OCI-LY7 (cell line): ENCODE results near the gene VPS13C.

Source experiments
- CTCF ChIP-seq: fragments of 200-600 bp; sonication (generic); conservative IDR thresholded peaks from 2 replicates; pipeline ENCODE4 v1.5.1; 2014; ENCODE audit warnings: mild to moderate bottlenecking, antibody characterized with exemption, low read length, moderate library complexity, mixed read lengths
- EZH2phosphoT487 ChIP-seq: fragments of 200-600 bp; sonication (generic); IDR thresholded peaks from 2 replicates; pipeline ENCODE4 v1.6.1; 2018; ENCODE audit warnings: low read depth, borderline replicate concordance, mild to moderate bottlenecking, mixed run types, antibody characterized with exemption, low read length, moderate library complexity, mixed read lengths

- TF ChIP-seq CTCF = no peak
- no peak for TF ChIP-seq EZH2phosphoT487
Observed at GRCh38 chr15:61851955-61852354, 208.3 kb downstream of the VPS13C start.
